ENCODE results near the gene PCYT2.
A peak's percentile ranks its signal among the peaks of the same experiment; 100 is the strongest.

Gene PCYT2

GRCh38 chr17:81912441-81913309 lies 1.5 kb upstream of the PCYT2 start:
- DNase-seq = no peak

- no peak for DNase-seq
These were observed 770 bp upstream of the PCYT2 start for GRCh38 chr17:81911969-81912368.

- no peak for DNase-seq
These were observed 341 bp downstream of the PCYT2 start for GRCh38 chr17:81910840-81911276.

- peak; percentile 24 for DNase-seq
These were observed 996 bp downstream of the PCYT2 start for GRCh38 chr17:81909966-81910839.

- DNase-seq = no peak
These were observed 2.0 kb downstream of the PCYT2 start for GRCh38 chr17:81909231-81909630.

- no peak for DNase-seq
These were observed 2.4 kb downstream of the PCYT2 start for GRCh38 chr17:81908793-81909192.

- DNase-seq = no peak
These were observed 3.7 kb downstream of the PCYT2 start for GRCh38 chr17:81907219-81908145.

- DNase-seq = no peak
These were observed 4.6 kb downstream of the PCYT2 start for GRCh38 chr17:81906476-81907218.

- DNase-seq = no peak
These were observed 5.2 kb downstream of the PCYT2 start for GRCh38 chr17:81905993-81906392.

GRCh38 chr17:81905424-81905875 lies 5.7 kb downstream of the PCYT2 start:
- DNase-seq = no peak

- DNase-seq = no peak
These were observed 6.4 kb downstream of the PCYT2 start for GRCh38 chr17:81904600-81905423.

GRCh38 chr17:81903896-81904599 lies 7.2 kb downstream of the PCYT2 start:
- no peak for DNase-seq

GRCh38 chr17:81903415-81903831 lies 7.8 kb downstream of the PCYT2 start:
- no peak for DNase-seq

GRCh38 chr17:81902653-81903414 lies 8.4 kb downstream of the PCYT2 start:
- DNase-seq = no peak

- DNase-seq = peak; percentile 23
These were observed 9.1 kb downstream of the PCYT2 start, which contains the start of gene NPB for GRCh38 chr17:81902023-81902652. Gene NPB, plus strand, starts transcription at chr17:81902238. Its CDS starts 40 bp downstream, at chr17:81902278.

GRCh38 chr17:81901167-81902022 lies 9.8 kb downstream of the PCYT2 start:
- DNase-seq = no peak

GRCh38 chr17:81900181-81900820 lies 10.9 kb downstream of the PCYT2 start:
- no peak for DNase-seq

Data from EL (cell line).